GM10847 (cell line): ENCODE data around the gene COL25A1.

ENCODE experiments used
- POLR2A ChIP-seq: IDR thresholded peaks from 2 replicates; pipeline ENCODE4 v1.6.1; 2011; ENCODE audit not compliant: insufficient read length; ENCODE audit errors: extremely low read depth

Gene COL25A1

DNA sequence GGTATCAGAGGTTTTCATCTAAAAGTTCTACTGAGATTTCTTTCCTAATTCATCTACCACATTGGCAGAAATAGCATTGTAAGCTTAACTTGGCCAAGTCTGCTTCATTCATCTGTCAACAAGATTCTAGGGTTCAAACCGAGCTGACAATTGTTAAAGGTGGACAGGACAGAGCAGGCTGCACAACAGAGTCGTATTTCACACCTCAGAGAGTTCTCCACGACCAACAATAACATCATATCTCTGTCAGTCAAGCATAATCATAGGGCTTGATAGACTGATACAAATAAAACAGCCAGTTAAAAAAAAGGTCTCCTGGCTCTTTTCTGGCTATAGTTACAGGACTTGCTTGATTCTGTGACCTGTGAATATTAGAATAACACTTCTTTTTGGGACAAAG lies 259.2 kb downstream of the COL25A1 start:
- no peak for TF ChIP-seq POLR2A

DNA sequence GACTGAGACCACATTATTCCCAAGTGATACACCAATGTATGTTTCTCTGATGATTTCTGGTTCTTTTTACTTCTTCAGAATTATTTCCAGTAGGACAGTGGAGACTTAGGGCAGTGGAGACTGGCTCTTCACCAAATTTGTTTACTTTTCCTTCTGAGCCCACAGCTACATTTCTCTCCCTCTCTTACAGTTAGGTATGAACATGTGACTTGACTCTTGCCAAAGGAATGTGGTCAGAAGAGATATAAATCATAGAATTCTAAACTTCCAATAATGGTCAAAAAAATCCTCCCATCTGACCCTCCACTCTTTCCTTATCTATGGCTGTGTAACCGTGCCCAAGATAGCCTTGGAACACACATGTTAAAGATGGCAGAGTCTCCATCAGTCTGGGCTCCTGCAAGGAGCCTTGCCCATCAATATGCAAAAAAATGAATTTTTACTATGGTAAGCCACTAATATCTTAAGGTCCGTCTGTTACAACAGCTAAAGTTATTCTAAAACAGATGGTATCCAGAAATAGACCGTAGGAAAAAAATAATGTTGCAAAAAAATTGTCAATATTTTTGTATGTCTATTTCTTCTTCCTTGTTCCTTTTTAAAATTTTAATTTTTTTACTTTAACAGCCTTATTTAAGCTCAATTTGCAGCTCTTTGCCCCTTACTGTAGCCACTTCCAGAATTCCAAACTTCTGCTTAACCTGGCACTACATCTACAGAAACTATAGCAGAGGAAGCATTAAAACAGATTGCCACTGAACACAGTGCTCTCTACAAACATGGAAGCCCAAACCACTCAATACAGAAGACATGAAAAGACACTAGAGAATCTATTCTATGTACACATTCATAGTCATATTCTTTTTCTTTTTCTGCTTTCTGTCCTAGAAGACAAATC lies 260.7 kb downstream of the COL25A1 start:
- no peak for TF ChIP-seq POLR2A

- no peak for TF ChIP-seq POLR2A
These were observed 262.0 kb downstream of the COL25A1 start for GRCh38 chr4:109040441-109040840.

DNA sequence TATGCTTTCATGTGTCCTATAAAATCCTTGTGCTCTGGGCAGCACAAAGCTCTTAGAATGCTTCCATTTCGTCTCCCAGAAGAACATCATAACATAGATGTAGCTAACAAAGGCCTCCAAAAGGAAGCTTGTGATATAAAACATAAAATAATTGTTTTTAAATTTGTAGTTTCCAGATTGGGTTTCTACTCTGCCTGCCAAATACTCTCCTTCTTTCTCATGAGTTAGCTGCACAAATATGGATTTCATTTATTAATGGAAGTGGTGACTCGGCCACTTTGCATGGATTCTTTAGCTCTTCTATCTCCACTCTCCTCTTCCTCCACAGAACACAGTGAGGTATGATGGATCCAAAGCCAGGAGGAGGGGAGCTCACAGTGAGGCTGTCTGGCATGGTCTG lies 265.4 kb downstream of the COL25A1 start:
- no peak for TF ChIP-seq POLR2A

- TF ChIP-seq POLR2A, result no peak
These were observed 268.5 kb downstream of the COL25A1 start for GRCh38 chr4:109033993-109034392.

- TF ChIP-seq POLR2A, result no peak
These were observed 269.8 kb downstream of the COL25A1 start for GRCh38 chr4:109032671-109033070.

- no peak for TF ChIP-seq POLR2A
These were observed 272.5 kb downstream of the COL25A1 start for GRCh38 chr4:109029987-109030386.

DNA sequence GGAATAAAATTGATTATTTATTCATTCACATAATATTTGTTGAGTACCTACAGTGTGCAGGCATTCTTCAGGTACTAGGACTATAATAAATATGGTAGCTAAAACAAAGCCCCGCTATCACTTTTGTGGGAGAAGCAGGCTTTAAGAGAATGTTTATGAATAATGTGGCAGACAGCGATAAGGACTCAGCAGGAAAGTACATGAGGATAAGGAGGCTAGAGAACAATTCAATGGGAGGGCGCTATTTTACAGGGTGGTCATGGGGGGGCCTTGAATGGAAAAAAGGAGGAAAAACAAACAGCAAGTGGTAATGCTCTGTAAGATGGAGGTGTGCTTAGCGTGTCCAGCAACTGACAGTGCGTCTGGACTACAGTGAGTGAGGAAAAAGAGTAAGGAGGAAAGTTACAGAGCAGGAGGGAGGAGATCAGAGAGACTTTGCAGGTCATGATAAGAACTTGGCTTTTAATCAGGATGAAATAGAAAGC lies 275.4 kb downstream of the COL25A1 start:
- no peak for TF ChIP-seq POLR2A

GRCh38 chr4:109026588-109026987 lies 275.9 kb downstream of the COL25A1 start:
- TF ChIP-seq POLR2A, result no peak

DNA sequence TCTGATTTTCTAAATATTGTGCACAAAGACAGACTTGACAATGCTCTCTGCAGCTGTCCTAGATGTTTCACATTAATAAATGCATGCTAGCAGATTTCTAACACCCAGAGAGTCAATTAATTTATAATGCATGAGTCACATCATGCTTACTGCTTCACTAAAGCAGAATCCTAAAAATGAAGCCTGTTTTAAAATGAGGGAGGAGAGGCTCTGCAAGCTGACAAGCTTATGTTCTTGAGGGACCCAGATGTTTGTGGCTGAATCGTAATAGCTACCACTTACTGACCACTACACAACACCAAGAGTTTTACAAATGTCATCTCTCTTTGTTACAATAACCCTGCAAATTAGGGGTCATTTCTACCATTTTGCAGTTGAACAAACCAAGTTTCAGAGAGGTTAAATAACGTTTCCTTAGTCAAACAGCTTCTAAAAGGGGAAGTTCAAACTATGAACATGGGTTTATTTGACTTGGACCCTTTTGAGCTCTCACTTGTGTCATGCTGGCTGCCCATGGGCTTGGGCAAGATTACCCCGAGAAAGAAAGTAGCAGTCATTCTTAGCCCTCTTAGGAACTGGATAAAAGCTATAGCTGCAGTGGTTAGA lies 276.9 kb downstream of the COL25A1 start:
- TF ChIP-seq POLR2A, result no peak

GRCh38 chr4:109022961-109023360 lies 279.5 kb downstream of the COL25A1 start:
- no peak for TF ChIP-seq POLR2A

GRCh38 chr4:109020861-109021260 lies 281.6 kb downstream of the COL25A1 start:
- no peak for TF ChIP-seq POLR2A

- TF ChIP-seq POLR2A, result no peak
These were observed 286.3 kb downstream of the COL25A1 start for GRCh38 chr4:109016200-109016599.

- no peak for TF ChIP-seq POLR2A
These were observed 287.0 kb downstream of the COL25A1 start for GRCh38 chr4:109015413-109015810.

DNA sequence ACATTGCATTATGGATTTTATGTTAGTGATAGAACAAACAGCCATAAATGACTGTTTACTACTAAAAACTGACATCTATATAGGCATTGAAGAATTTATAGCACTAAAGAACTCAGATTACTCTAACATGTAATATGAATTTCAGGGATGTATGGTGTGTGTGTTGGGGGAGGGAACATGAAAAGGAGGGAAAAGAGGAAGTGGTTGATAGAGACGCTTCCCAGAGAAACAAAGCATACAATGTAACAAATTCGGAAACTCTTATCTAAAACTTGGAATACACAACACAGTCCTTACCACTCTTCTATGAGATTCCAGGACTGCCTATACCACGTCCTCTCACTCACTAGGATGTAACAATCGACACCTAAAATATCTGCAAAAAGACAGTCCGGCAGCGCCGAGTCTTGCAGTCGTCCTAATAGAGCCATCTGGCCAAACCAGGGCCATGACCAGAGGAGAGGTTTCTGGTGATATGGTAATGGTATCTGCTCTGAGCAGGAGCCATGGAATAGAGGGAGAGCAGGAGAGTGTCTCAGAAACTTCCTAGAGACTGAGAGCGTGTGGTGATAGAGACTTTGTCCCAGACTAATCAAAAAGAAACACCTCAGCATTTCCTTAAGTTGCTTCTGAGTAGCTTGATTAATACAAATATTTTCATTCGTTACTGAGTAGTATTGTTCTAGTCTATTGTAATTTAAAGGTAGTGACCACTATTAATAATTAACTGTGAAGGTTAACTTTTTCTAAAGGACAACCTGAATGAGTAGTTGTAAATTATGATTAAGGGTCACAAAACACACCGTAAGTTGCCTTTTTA lies 287.7 kb downstream of the COL25A1 start:
- no peak for TF ChIP-seq POLR2A

GRCh38 chr4:109012286-109012880 lies 290.1 kb downstream of the COL25A1 start:
- TF ChIP-seq POLR2A, result no peak
